ENCODE measurements around the gene EVPL.
A peak's percentile ranks its signal among the peaks of the same experiment; 100 is the strongest.
"Not testable (repeated sequence)": the region's sequence is repeated elsewhere in the genome, so short reads cannot be mapped to it uniquely, and the experiment has no call there.

Gene EVPL

DNA sequence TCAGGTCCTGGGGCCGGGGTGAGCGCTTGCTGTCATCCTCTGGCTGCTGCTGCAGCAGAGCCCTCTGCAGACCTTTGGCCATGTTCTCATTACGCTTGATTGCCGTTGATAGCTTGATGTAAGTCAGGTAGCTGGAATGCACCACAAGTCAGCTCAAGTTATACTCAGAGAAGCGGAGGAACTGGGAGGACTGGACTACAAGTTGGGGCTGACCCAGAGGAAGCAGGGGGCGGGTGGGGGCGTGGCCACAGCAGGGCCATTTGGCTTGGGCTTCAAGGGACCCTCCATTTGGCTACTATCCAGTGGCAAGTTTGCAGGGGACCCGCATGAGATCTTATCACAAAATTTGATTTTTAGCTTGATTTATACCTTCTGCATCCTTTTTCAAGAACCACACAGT lies 19.0 kb upstream of the EVPL start:
- DNase-seq = no peak

GRCh38 chr17:76044475-76045007 lies 17.4 kb upstream of the EVPL start:
- not testable (repeated sequence) for DNase-seq

DNA sequence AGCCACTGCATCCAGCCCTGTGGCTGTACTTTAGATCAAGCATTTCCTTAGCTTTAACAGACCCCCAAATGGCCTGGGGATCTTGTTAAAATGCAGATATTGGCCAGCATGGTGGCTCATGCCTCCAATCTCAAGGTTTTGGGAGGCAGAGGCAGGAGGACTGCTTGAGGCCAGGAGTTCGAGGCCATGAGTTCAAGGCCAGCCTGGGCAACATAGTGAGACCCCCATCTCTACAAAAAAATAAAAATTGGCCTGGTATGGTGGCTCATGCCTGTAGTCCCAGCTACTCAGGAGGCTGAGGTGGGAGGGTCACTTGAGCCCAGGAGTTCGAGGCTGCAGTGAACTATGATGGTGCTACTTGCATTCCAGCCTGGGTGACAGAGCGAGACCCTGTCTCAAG lies 15.8 kb upstream of the EVPL start:
- not testable (repeated sequence) for DNase-seq

- no peak for DNase-seq
Observed at GRCh38 chr17:76040376-76040775, 13.3 kb upstream of the EVPL start.

- no peak for DNase-seq
Observed at GRCh38 chr17:76039121-76039520, 12.0 kb upstream of the EVPL start.

DNA sequence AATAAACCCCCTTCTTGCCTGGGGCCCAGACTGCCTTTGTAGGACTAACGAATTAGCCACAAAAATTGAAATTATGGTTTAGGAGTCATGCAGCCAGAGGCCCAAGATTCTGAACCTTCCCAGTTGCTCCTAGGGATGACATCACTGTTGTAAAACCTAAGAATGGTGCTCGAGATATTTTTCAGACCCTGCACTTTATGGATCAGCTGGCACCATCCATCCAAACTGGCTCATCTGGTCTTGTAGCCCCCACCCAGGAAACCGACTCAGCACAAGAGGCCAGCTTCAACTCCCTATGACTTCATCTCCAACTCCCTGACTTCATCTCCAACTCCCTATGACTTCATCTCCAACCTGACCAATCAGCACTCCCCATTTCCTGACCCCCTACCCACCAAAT lies 10.9 kb upstream of the EVPL start:
- peak; percentile 29 for DNase-seq

DNA sequence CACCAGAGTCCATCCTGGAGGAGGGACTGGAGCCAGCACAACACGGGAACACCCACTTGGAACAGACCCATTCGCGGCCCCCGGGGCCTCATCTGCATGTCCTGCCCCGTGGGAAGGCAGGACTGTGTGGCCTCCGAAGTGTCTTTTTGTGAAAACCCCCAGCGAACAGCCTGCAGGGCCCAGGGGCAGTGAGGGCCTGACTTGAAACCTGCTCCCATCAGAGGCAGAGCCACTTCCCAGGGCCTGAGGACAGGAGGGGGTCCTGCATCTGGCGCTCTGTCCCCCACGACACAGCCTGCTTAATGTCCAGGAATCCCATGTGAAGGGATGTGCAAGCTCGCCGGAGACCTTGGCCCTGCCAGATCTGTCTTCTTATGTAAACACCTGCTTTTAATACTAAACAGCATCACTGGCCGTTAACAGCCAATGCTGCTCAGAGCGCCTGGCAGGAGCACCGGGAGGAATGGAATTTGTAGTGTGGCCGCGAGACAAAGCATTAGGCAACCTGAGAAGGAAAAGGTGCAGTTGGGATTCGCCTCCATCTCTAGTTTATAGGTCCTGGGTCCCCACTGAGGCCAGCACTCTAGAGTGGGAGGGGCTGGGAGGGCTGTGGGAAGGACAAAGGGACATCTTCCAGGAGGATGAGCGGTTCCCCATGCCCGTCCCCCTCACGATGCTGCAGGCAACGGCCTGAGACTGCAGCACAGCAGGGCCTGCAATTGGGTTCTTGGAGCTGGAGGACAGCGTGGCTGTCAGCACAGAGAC lies 9.6 kb upstream of the EVPL start:
- no peak for DNase-seq

DNA sequence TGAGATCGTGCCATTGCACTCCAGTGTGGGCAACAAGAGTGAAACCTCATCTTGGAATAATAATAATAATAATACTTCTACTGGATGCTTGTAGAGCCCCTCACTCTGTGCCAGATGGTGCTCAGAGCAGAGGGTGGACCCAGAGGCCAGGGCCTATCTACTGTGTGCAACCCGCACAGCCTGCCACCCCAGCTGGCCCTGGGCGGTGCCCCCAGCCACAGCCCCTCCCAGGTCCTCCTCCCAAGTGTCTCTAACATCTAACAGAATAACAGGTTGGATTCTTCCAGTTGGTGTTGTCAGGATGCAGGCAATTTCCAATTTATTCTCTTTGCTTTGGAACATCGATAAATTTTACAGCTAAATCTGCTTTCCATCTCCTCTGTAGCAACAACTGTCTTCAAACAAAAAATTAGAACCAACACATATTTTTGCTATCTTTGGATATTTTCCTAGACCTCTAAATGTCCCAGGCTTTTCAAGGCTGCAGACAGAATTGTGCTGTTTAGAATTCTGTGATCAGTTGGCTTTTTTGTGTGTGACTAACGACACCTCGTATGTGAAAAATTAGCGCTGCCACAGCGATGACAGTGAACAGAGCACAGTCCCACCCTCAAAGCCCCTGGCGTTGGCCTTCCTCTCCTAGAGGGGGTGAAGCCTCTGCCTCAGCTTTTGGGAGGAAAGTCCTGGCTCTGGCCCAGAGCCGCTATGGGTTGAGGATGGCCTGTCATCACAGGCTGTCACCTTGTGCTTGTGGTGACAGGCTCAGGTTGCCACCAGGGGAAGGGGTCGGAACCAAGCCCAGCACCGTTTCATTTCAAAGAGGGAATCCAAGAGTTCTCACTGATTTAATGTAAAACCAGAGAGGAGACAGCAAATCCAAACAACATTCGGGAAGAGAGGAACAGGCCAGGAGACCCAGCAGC lies 7.6 kb upstream of the EVPL start:
- DNase-seq = no peak

GRCh38 chr17:76033139-76033538 lies 6.0 kb upstream of the EVPL start:
- DNase-seq = no peak

DNA sequence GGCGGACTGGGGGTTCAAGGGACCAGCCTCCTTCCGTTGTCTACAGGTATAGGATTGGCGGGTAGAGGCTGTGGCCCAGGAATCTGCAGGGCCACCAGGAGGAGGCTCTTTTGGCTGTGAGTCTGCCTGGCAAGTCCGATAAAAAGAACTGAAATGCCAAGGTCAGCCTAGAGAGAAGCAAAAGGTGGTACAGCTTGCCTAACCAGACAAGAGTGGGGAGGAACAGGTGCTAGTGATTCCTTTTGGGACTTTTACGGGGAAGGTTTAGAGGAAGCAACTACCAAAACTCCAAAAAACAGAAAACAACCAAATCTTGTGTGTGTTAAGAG lies 5.6 kb upstream of the EVPL start:
- no peak for DNase-seq

DNA sequence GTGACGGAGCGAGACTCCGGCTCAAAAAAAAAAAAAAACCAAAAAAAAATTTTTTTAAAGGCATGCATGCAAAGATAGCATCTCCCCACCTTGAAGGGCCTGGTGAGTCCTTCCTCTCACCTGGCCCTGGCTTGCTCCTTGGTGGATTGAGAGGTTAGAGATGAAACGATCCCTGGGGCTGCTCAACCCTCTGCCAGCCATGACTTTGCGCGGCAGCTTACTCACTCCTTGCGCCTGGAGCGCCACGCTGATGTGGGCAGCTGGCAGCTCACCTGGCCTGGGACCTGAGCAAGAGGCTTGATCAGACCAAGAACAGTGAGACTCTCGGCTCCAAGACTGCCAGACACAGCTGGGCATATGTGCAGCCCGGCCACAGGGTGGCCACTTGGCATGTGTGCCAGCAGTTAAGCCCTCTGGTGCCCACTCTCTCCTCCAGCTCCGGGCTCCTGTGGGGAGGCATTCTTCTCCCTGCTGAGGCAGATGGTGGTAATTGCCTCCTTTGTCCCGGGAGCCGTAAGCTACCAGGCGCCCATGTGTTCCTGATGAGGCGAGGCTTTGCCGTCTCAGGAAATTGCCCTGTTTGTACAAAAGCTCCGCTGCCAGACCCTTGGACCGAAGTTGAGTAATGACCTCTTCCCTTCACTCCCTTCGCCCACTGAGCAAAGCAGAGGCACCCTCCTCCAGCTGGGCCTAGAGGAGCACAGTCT lies 5.1 kb upstream of the EVPL start:
- DNase-seq = no peak

DNA sequence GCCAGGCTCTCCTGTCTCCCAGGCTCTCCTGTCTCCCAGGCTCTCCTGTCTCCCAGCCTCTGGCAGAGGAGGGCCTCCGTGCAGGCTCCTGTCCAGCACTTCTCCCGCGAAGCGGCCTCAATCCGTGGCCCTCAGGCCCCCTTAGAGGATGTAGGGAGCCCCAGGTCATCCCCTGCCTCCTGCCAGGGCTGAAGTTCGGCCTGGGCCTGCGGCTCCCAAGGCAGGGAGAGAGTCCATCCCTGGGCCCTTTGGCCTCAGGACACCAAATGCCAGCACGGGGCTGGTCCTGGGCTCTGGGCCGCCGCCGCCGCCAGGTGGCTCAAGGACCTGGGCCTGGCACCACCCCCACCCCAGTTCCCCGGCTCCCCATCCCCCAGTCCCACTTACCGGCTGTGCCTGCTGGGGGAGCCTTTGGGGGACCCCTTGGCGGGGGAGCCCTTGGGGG lies 370 bp downstream of the EVPL start:
- DNase-seq = no peak

DNA sequence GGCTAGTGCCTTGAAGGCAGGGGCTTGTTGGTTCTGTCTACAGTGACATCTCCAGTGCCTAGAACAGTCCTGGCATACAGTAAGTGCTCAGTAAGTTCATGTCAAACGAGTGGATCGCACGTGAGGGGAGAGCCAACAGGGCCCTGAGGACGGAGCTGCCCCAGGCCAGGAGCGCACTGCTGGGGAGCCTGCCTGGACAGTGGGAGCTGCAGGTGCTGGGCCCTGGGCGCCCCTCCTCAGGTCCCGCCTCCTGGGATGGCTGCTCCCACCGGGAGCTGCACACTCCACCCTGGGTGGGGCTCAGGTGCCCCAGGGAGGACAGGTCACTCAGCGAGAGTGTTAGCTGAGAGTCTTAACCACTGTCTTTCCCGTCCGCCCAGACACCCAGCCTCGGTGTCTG lies 1.8 kb downstream of the EVPL start:
- DNase-seq = no peak

DNA sequence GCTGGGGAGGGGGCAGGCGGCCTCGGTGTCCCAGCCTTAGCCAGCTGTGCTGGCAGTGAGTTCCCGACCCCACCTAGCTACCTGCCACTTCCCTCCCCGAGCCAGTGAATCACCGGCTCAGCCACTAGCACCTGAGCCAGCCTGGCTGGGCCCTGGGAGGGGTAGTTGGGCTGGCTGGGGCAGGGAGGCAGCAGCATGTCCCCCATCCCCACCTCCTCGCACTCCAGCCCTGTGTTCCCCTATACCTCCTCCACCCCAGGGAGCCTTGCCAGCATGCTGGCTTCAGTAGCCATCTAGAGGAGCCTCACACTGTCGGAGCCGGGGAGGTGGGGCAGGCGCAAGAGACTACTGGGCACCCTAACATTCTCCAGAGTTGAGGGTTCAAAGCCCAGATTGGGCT lies 2.8 kb downstream of the EVPL start:
- DNase-seq = no peak

DNA sequence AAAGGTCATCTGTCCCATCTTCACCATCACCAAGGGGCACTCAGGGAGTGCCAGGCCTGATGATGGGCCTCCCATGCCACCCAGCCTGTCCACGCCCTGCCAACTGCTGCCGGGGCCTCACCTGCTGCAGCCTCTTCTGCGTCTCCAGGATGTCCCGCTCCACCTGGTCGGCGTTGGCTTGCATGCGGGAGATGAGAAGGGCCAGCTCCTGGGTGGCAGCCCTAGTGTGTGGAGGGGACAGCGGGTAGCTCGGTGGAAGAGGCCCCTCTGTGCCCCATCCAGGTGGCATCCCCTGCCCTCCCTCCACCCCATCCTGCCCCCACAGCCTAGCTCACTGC lies 3.2 kb downstream of the EVPL start:
- no peak for DNase-seq

- DNase-seq = no peak
Observed at GRCh38 chr17:76022973-76023899, 3.9 kb downstream of the EVPL start.

GRCh38 chr17:76022285-76022684 lies 4.8 kb downstream of the EVPL start:
- no peak for DNase-seq

- no peak for DNase-seq
Observed at GRCh38 chr17:76019833-76020467, 7.2 kb downstream of the EVPL start.

- no peak for DNase-seq
Observed at GRCh38 chr17:76018801-76019200, 8.3 kb downstream of the EVPL start.

- no peak for DNase-seq
Observed at GRCh38 chr17:76018340-76018680, 8.8 kb downstream of the EVPL start.

DNA sequence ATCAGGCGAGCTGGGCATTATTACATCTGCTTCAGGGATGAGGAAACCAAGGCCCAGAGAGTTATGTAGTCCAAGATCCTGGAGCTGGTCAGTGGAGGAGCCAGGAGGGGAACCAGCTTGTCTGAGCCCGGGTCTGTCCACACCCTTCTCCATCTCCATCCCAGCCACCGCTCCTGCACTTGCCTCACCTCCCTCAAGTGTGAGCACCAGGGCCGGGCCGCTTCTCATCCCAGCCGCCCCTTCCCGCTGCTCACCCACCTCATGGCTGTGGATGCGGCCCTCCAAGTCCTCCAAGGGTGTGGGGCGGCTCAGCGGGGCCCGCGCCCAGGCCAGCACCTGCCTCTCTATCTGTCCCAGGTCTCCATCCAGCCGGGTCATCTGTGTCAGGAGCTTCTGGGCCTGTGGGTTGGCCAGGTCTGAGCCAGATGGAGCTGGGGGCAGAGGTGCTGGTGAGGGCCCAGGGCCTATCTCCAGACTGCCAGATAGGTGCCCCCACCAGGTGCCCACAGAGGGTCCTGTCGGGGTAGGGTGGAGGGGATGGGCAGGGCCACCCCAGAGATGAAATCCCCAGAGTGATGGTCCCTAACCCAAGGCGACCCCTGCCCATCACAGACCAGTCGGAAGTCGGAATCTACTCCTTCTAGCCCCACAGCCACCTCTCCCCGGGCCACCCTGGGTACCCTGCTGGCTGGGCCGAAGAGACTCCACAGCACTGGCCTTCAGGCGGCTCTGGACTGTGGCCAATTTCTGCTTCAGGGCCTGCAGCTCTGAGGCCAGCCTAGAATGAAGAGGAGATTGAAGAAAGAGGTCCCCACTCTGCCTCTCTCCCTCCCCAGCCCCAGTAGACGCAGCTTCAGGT lies 9.4 kb downstream of the EVPL start:
- no peak for DNase-seq

All from fibroblast of skin of right quadriceps (primary cell).